Stimulated activated naive CD8-positive, alpha-beta T cell treated with anti-CD3 and anti-CD28 coated beads, Interleukin-15, amount 100 ng/mL, for 72 hours (primary cell): ENCODE results near the gene ARMC9.
A peak's percentile ranks its signal among the peaks of the same experiment; 100 is the strongest.
"Not testable (repeated sequence)": the region's sequence is repeated elsewhere in the genome, so short reads cannot be mapped to it uniquely, and the experiment has no call there.

Experiments
- ATAC-seq: fragments of 150-1000 bp; cut with Tn5 transposase; 2 replicates; pipeline ENCODE4 v1.10.0; 2021; ENCODE audit warnings: mild to moderate bottlenecking, moderate library complexity
- DNase-seq, 2 donors: peaks; one replicate each; pipeline ENCODE4 v3.0.0; 2021 to 2022
- H3K27ac Mint-ChIP-seq, 2 donors: one replicate each; pipeline ENCODE4 v1.8.0; 2022; ENCODE audit warnings: mild to moderate bottlenecking in 2 of 2, mixed read lengths in 2 of 2, moderate library complexity in 2 of 2
- H3K27me3 Mint-ChIP-seq: one replicate; pipeline ENCODE4 v1.8.0; 2022; ENCODE audit warnings: mixed read lengths
- H3K4me1 Mint-ChIP-seq: one replicate; pipeline ENCODE4 v1.8.0; 2022; ENCODE audit warnings: mild to moderate bottlenecking, mixed read lengths
- H3K4me3 Mint-ChIP-seq, 2 donors: one replicate each; pipeline ENCODE4 v1.8.0; 2022; ENCODE audit warnings: mild to moderate bottlenecking in 2 of 2, mixed read lengths in 2 of 2, moderate library complexity in 1 of 2
- H3K9me3 Mint-ChIP-seq, 2 donors: one replicate each; pipeline ENCODE4 v1.8.0; 2022; ENCODE audit warnings: mixed read lengths in 2 of 2

ARMC9 gene

DNA sequence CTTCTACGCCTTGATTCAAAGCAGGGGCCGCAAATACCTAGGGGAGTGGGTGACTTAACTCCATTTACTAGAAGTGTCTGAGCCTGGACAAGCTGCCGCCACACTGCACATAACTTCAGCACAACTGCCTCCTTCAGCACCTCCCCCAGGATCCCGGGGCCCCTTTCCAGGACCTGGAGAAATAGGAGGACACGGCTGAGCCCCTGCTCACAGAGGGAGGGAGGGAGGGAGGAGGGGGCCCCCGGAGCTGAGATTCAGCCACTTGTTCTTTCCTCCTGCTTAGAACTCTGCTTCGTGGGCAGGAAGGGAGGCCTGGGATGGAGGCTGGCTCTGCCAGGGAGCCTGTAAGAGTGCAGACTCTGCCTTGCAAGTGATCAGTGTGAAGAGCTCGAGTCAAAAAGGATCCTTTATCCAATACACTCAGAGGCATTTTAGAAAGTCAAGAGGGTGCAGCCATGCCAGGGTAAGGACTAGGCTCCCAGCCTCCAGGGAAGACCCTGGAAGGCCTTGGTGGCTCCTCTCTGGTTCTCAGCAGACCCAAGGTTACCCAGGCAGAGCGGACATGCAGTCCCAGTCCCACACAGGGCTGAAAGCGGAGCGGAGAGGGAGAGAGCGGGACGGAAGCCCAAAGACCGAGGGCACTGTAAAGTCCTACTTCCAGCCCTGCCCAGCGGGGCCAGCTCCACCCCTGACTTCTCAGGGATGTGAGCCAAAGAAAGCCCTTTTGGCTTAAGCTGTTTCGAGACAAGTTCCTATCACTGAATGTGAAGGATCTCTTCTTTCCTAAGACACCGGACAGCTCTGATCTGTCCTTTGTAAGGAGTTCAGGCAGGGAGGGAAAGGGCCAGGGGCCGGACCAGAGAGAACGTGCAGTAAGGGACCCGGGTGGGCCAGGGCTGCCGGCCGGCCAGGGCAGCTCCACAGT is 8.6 kb upstream of the ARMC9 start:
- ATAC-seq, result peak; percentile 43
- H3K27me3 Mint-ChIP-seq, result peaks cover 54% of the 10 kb centered on the region
- no peak for DNase-seq
- H3K4me3 Mint-ChIP-seq, result no peak overlapping the region
- no peaks in the 10 kb centered on the region for H3K9me3 Mint-ChIP-seq
- no peaks in the 10 kb centered on the region for H3K4me1 Mint-ChIP-seq
- H3K27ac Mint-ChIP-seq, result peak overlapping the region; percentile 59 to 61

DNA sequence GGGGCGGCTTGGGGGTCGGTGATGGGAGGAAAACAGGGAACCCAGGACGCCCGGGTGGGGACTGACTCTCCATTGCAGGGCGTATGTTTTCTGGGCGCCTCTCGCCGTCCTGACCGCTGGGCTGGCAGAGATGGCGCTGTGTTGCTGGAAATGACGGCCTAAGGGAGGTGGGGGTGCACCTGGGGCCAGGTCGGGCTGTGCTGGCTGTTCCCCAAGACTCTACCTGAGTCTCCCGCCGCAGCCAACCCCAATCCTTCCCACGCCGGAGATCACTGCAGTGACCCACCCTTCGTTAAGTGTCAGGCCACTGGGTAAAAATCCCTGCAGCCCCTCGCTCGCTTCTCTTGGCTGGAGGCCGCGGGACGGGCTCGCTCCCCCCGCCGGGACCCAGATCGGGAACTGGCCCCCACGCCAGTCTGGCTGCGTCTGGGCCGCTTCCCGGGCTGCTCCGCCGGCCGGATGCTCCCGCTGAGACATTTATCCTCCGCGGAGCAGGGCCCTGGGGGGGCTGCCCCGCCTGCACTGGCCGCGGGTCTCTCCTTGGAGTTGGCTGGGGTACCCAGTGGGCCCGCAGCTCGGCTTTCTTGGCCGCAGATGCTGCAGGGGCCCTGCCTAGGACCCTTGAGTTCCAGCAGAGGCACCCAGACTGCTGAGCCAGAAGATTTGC is 7.8 kb upstream of the ARMC9 start:
- H3K4me1 Mint-ChIP-seq, result no peaks in the 10 kb centered on the region
- H3K27ac Mint-ChIP-seq, result no peak overlapping the region
- H3K4me3 Mint-ChIP-seq, result no peak overlapping the region
- DNase-seq, result no peak
- H3K27me3 Mint-ChIP-seq, result peaks cover 54% of the 10 kb centered on the region
- ATAC-seq, result no peak
- no peaks in the 10 kb centered on the region for H3K9me3 Mint-ChIP-seq

DNA sequence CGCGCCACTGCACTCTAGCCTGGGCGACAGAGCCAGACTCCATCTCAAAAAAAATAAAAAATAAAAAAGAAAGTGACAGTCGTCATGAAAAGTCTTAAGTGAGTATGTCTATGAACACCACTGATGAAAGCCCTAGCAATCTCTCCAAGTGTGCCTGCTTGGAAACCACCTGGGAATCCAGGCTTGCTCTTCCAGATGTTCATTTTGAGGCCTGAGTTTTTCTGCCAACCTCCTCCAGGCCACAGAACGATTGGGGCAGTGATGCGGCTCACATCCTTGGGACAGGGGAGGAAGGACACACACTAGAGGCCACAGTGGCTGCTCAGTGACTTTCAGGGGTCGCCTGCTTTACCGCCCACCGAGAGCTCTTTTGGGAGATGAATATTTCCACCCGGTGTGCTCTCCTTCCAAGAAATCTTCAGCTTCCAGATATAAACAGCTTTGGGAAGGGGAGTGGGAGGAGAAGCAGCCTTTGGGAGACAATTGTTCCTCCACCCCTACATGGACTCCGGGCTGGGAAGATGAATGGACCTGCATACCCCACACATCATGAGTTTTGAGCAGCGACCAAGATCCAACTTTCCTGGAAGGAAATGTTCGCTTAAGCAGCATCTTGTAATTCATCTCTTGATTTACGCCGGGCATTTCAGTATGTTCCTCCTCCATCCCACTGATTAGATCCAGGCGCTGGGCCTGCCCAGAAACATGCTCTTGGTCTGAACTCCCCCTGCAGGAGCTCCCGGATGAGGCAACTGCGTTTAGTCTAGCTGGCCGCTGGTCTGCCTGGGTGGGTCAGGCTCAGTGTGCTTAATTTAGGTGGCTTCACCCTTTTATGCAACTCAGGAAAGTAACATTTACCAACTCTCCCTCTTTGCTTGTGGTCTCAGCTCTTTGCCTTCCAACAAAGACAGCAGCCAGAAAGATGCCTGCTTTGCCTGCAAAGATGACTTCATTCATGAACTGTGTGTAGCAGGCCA is 6.2 kb upstream of the ARMC9 start:
- H3K4me3 Mint-ChIP-seq, result no peak overlapping the region
- DNase-seq (no peak), ATAC-seq (no peak)
- no peaks in the 10 kb centered on the region for H3K4me1 Mint-ChIP-seq
- H3K27me3 Mint-ChIP-seq, result peaks cover 54% of the 10 kb centered on the region
- no peaks in the 10 kb centered on the region for H3K9me3 Mint-ChIP-seq
- H3K27ac Mint-ChIP-seq, result no peak overlapping the region

DNA sequence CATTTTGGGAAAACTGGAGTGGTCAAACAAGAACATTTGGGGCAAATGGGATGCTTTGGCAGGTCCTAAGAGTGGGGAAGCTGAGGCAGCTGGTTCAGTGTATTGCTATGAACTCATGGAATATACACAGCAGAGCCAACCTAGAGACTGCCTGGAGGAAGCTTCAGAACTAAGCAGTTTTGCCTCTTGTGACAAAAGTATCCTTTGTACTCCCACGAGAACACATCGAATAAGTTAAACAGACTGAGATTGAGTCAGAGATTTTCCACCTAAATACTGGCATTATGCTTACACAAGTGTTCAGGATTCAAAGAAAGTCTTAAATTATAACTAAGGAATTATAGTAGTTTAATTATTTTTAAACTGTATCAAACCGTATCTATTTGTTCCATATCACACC is 5.2 kb upstream of the ARMC9 start:
- Mint-ChIP-seq H3K27me3 (peaks cover 46% of the 10 kb centered on the region), H3K27ac (no peak overlapping the region), H3K4me3 (no peak overlapping the region), H3K9me3 (no peaks in the 10 kb centered on the region), H3K4me1 (peaks cover 6% of the 10 kb centered on the region)
- DNase-seq (no peak), ATAC-seq (no peak)

DNA sequence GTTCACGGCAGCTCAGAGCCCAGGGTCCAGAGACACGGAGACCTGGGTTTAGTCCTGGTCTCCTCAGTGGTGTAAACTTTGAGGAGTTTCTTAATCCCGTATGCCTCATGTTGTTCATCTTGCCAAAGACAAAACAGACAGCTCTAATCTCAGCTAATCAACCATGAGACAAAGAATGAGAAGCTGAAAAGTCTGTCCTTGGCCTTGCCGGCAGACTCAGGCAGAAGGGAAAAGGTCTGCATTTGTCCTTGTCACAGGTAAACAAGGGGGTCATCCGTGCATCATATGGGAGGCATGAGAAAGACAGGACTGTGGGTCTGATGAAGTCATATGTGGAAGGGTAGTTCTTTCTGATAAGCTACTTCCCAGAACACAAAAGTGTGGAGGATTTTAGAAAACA is 1.8 kb upstream of the ARMC9 start:
- Mint-ChIP-seq H3K27ac (no peak overlapping the region), H3K9me3 (no peaks in the 10 kb centered on the region), H3K4me3 (peak overlapping the region in 1 of 2 donors; percentile 28), H3K27me3 (peaks cover 12% of the 10 kb centered on the region), H3K4me1 (peaks cover 19% of the 10 kb centered on the region)
- DNase-seq, result no peak
- ATAC-seq, result no peak

DNA sequence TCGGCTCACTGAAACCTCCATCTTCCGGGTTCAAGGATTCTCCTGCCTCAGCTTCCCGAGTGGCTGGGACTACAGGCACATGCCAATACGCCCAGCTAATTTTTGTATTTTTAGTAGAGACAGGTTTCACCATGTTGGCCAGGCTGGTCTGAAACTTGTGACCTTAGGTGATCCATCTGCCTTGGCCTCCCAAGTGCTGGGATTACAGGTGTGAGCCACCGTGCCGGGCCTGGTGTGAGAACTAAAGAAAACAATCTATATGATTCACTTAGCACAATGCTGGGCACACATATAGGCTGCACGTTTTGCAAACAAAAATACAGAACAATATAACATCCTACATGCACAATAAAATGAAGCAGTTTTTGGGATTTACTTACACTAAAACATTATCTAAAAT is 1.2 kb upstream of the ARMC9 start:
- ATAC-seq, DNase-seq, H3K9me3 Mint-ChIP-seq, H3K27me3 Mint-ChIP-seq, H3K27ac Mint-ChIP-seq: not testable (repeated sequence)
- H3K4me1 Mint-ChIP-seq, result peaks cover 20% of the 10 kb centered on the region
- H3K4me3 Mint-ChIP-seq, result peak overlapping the region in 1 of 2 donors; percentile 32

DNA sequence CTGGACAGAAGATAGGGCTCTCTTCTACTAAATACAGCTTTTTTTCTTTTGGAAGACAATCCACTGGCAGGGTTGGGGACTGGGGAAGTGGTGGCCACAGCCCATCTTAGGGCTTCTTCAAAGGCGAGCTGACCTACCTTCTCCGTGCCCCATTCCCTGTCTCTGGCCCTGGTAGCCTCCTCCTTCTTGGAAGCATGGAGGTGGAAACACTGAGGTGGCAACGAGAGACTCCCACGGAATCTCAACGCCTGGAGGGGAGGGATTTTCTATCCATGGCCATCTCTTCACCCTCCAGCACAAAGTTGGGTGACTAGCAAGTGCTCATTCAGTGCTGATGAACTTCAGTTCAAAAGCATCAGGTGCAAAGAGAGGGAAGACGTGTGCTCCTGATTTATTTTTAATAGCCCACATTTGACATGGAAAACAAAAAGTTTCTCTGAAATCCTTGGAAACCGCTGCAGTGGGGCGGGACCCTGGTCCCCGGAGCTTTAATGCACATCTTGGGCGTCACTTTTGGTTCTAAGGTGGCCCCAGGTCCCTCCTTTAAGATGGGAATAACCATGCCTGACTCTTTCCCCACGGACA is 633 bp upstream of the ARMC9 start:
- Mint-ChIP-seq H3K4me3 (peak overlapping the region; percentile 88 to 91), H3K4me1 (peaks cover 20% of the 10 kb centered on the region), H3K27ac (no peak overlapping the region), H3K9me3 (no peaks in the 10 kb centered on the region), H3K27me3 (peaks cover under 1% of the 10 kb centered on the region)
- DNase-seq (no peak), ATAC-seq (no peak)

DNA sequence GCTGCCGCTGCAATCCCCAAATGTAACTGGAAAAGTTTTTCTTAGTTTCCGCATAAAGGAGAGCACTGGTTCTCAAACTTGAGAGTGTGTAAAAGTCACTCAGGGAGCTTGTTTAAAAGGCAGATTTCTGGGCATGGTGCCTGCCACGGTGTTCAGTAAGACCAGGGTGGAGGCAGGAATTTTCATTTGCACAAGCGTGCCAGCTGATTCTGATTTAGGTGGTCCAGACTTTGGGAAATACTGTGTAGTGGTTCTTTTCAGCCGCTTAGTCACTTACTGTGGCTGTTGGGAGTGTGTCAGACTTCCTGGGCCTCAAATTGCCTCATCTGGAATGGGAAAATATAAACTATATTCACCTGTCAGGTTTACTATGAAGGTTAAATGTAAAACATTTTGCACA is 788 bp downstream of the ARMC9 start:
- no peaks in the 10 kb centered on the region for H3K27me3 Mint-ChIP-seq
- peak overlapping the region; percentile 88 to 91 for H3K4me3 Mint-ChIP-seq

DNA sequence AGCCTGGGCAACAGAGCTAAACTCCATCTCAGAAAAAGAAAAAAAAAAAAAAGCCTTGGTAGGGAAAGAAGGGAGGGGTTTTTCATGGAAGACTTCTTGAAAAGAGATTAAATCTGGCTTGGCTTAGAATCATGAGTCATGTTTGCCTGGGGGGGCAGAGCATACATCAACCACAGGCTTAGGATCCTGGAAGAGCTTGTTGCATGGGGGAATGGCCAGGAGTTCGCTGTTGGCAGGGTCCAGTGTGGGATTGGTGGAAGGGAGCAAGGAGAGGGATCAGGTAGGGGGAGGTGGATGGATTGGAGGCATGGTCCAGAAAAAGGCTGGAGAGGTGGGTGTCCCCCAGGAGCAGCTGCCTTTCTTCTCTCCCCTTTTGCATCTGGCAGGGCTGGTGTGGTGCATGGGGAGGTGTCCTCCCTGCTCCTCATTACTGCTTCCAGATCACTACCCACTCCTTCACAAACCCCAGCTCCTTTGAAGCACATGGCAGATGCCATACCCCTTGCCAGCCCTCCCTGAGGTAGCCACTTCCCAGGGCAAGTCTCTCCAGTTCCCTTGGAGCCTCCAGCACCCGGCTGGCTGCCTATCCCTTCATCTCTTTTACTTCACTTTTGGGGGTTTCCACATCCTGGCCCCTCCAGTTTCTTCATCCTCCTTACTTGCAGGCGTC is 2.5 kb downstream of the ARMC9 start:
- no peak for ATAC-seq
- no peak overlapping the region for H3K27ac Mint-ChIP-seq
- H3K27me3 Mint-ChIP-seq, result no peaks in the 10 kb centered on the region
- H3K4me1 Mint-ChIP-seq, result peaks cover 20% of the 10 kb centered on the region
- H3K4me3 Mint-ChIP-seq, result no peak overlapping the region
- no peak for DNase-seq
- H3K9me3 Mint-ChIP-seq, result no peaks in the 10 kb centered on the region

More for the DNA sequence above, 788 bp downstream of the ARMC9 start:
- no peak for ATAC-seq
- Mint-ChIP-seq H3K9me3 (no peaks in the 10 kb centered on the region), H3K27ac (peak overlapping the region in 1 of 2 donors; percentile 34), H3K4me1 (peaks cover 20% of the 10 kb centered on the region)
- DNase-seq, result no peak

DNA sequence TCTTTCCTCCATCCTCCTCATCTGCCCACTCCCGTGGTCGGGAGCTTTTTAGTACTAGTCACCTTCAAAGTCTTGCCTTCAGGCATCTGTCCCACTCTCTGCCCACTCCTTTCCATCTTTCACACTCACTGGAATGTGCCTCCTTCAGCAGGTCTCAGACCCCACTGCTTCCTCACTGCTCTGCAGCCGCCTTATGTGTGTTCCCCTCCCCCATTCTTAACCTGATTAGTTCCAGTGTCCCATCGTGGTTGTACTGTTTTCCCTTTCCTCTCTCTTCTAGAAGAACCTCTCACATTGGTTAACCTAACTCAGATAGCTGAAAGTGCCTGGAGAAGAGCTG is 3.0 kb downstream of the ARMC9 start:
- no peak overlapping the region for H3K4me3 Mint-ChIP-seq
- no peak for ATAC-seq
- H3K9me3 Mint-ChIP-seq, result no peaks in the 10 kb centered on the region
- H3K27ac Mint-ChIP-seq, result no peak overlapping the region
- H3K4me1 Mint-ChIP-seq, result peaks cover 20% of the 10 kb centered on the region
- DNase-seq, result no peak
- no peaks in the 10 kb centered on the region for H3K27me3 Mint-ChIP-seq

DNA sequence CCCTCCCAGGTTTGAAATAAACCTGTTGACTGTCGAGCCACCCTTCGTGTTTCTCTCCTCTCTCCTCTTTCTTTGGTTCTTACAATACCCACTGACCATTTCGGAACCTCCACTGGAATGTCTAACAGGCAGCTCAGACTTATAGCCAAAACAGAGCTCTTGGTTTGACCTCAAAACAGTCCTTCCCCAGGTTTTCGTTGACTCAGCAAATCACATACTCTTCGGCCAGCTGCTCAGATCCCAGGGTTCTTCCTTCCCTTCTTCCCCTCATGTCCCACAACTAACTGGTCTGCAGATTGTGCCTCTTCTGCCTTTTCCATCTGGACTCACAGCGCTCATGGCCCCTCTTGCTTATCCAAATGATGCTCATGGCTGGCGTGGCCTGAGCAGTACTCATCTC is 4.7 kb downstream of the ARMC9 start:
- no peaks in the 10 kb centered on the region for H3K9me3 Mint-ChIP-seq
- ATAC-seq, result no peak
- H3K4me1 Mint-ChIP-seq, result peaks cover 14% of the 10 kb centered on the region
- no peaks in the 10 kb centered on the region for H3K27me3 Mint-ChIP-seq
- H3K4me3 Mint-ChIP-seq, result no peak overlapping the region
- H3K27ac Mint-ChIP-seq, result no peak overlapping the region
- DNase-seq, result no peak

DNA sequence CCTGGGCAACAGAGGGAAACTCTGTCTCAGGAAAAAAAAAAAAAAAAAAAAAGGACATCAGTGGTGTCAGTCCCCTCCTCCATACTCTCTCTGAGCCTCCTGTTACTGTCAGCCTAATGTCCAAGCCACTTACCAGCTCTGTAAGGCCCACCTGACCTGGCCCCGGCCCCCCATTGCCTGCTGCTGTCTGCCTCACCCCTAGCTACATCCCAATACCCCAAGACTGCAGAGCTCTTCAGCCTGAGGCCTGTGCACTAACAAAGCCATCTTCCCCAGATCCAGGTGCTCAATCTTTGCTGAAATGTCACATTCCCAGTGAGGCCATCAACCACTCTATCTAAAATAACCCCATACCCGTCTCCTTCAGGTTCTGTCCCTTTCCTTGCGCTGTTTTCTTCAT is 5.7 kb downstream of the ARMC9 start:
- no peak overlapping the region for H3K27ac Mint-ChIP-seq
- H3K4me1 Mint-ChIP-seq, result peaks cover 9% of the 10 kb centered on the region

DNA sequence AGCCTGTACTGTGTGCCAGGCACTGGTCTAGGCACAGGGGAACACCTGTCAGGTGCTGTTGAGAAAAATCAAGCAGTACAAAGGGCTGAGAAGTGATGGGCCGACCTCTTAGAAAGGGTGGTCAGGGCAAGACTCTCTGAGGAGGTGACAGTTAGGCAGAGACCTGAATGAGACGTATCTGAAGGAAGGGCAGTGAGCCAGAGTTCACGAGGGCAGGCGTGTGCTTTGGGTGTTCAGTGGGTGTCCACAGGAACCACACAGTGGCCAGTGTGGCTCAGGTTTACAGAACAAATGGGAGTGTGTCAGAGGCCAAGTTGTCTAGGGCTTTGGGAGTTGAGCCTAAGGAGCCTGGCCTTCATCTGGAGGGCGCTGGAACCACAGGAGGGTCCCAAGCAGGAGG is 6.2 kb downstream of the ARMC9 start:
- Mint-ChIP-seq H3K27ac (no peak overlapping the region), H3K9me3 (no peaks in the 10 kb centered on the region), H3K4me3 (no peak overlapping the region), H3K4me1 (peaks cover 7% of the 10 kb centered on the region), H3K27me3 (no peaks in the 10 kb centered on the region)
- DNase-seq (no peak), ATAC-seq (no peak)

More for the DNA sequence above, 5.7 kb downstream of the ARMC9 start:
- no peak for DNase-seq
- no peak for ATAC-seq
- H3K4me3 Mint-ChIP-seq, result no peak overlapping the region
- no peaks in the 10 kb centered on the region for H3K9me3 Mint-ChIP-seq
- H3K27me3 Mint-ChIP-seq, result no peaks in the 10 kb centered on the region

DNA sequence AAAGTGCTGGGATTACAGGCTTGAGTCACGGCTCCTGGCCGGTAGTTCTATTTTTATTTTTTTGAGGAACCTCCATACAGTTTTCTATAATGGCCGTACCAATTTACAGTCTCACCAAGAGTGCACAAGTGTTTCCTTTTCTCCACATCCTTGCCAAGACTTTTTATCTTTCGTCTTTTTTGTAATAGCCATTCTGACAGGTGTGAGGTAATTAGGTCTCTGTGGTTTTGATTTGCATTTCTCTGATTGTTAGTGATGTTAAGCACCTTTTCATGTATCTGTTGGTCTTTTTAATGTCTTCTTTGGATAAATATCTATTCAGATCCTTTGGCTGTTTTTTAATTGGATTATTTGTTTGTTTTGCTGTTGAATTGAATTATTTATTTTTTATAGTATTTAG is 9.3 kb downstream of the ARMC9 start:
- no peak for ATAC-seq
- Mint-ChIP-seq H3K4me1 (no peaks in the 10 kb centered on the region), H3K4me3 (no peak overlapping the region), H3K9me3 (no peaks in the 10 kb centered on the region), H3K27me3 (no peaks in the 10 kb centered on the region), H3K27ac (no peak overlapping the region)
- no peak for DNase-seq

DNA sequence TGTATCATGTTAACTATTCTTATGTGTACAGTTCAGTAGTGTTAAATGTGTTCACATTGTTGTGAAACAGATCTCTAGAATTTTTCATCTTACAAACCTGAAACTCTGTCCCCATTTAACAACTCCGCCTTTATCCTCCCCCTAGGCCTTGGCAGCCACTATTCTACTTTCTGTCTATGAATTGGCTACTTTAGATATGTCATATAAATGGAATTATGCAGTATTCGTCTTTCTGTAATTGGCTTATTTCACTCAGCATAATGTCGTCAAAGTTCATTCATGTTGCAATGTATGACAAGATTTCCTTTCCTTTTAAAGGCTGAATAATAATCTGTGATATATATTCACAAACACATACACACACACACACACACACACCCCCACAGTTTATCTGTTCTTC is 12.4 kb downstream of the ARMC9 start:
- DNase-seq (no peak), ATAC-seq (no peak)
- no peaks in the 10 kb centered on the region for H3K9me3 Mint-ChIP-seq
- H3K4me1 Mint-ChIP-seq, result no peaks in the 10 kb centered on the region
- H3K27me3 Mint-ChIP-seq, result no peaks in the 10 kb centered on the region
- no peak overlapping the region for H3K4me3 Mint-ChIP-seq
- no peak overlapping the region for H3K27ac Mint-ChIP-seq
